T47D (cell line): Measurements from ENCODE around the gene CCDC28B.

Experiments used
- DNase-seq, 2 experiments: peaks; one replicate each; pipeline versions ENCODE4 v3.0.0 to v3.0.0-alpha.2; 2011 to 2012; ENCODE audit warnings: low read depth in 1 of 2, low spot score in 1 of 2
- JUND ChIP-seq: IDR thresholded peaks from 2 replicates; pipeline ENCODE4 v1.6.1; 2012; ENCODE audit warnings: low read depth
- in situ Hi-C: cut with HindIII; loops from 2 replicates; pipeline ENCODE4 v1.10.0; 2016; ENCODE audit warnings: low sequenced_read_pairs, low pct_unique_long_range_greater_than_20kb

Gene CCDC28B

GRCh38 chr1:32219022-32219421, 18.6 kb downstream of the CCDC28B start:
- no peak for TF ChIP-seq JUND
- in situ Hi-C loops, result no loop called here
- DNase-seq, result no peak

GRCh38 chr1:32220746-32221580, 20.6 kb downstream of the CCDC28B start:
- in situ Hi-C loops, result no loop called here
- TF ChIP-seq JUND, result no peak
- no peak for DNase-seq

DNA sequence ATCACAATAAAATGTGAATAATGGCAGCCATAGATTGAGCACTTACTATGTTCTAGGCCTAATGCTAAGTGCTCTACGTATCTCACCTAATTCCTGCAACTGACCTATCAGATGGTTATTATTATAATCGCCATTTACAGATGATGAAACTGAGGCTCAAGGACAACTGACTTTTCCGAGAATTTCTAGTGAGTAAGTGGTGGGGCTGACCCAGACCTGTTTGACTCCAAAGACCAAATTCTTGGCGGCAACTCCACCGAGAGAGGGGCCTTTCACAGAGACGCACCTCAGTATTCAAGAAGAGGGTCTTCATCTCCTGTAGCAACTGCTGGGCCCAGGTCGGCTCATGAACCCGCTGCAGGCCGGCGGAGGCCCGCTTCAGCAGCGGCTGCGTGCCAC, 21.2 kb downstream of the CCDC28B start:
- no peak for DNase-seq
- in situ Hi-C loops, result no loop called here
- TF ChIP-seq JUND, result no peak

GRCh38 chr1:32221980-32222755, 21.8 kb downstream of the CCDC28B start, which contains the start of the genes EIF3I and TMEM234:
Gene EIF3I, plus strand, starts transcription at chr1:32222407. Its CDS starts 35 bp downstream, at chr1:32222442.
Gene TMEM234, minus strand, starts transcription at chr1:32222353. Its CDS starts 31 bp downstream, at chr1:32222322.
- TF ChIP-seq JUND, result no peak
- in situ Hi-C loops, result no loop called here
- peak; percentile 72 to 86 for DNase-seq

- TF ChIP-seq JUND, result no peak
- in situ Hi-C loops, result no loop called here
- DNase-seq, result no peak
Observed at GRCh38 chr1:32223683-32224082, 23.3 kb downstream of the CCDC28B start.

DNA sequence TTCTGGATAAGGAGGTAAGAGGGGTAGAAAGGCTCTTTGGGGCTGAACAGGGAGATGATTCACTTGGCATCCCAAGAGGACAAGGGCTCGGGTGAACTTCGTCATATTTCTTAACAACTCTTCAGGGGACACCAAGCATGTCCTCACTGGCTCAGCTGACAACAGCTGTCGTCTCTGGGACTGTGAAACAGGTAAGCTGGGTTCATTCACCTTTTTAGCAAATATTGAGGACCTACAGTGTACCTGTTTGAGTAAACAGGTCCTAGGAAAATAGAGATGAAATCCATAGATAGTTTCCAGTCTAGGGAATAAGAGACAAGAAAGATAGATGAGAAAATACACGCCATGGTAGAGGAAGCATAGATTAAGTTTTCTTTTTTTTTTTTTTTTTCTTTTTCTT, 23.9 kb downstream of the CCDC28B start:
- no peak for TF ChIP-seq JUND
- no peak for DNase-seq
- in situ Hi-C loops, result no loop called here

DNA sequence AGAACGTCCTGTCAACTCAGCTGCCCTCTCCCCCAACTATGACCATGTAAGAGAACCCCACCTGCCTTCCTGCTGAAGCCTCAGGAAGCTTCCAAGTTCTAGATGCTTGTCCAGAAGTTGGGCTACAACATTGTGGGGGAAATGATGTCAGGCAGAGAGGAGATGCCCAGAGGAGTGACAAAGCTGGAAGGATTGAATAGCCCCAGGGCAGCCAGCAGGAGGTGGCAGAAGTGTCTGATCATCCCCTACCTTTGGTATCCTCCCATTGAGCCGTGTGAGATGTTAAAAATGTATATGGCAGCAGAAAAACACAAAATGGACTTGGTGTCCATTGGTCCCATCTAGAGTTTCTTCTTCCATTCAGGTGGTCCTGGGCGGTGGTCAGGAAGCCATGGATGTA, 28.4 kb downstream of the CCDC28B start:
- TF ChIP-seq JUND, result no peak
- in situ Hi-C loops, result no loop called here

DNA sequence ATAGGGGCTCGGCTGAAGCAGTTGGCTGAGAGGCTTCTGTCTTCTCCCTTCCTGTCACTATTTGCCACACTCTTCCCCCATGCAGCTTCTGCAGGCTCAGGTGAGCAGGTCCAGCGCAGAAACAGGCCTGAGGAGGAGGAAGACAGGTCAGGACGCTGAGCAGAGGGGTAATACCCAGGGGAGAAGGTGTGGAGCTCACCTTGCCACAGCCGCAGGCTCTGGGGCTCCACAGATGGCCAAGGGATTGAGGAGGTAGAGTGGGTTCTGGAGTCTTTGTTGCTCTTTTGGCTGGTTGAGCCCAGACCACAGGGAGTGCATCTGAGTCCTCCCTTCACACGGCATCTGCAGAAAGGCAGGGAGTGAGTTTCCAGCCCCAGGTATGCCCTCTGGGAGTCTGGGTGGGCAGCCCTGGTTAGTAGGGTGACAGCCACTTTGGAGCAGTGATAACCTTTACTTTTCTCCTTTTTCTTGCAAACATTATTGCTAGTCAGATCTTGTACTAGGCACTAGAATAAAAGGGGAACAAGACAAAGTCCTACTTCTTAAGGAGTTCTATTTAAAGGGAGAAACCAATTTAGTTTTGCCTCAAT, 31.5 kb downstream of the CCDC28B start:
- TF ChIP-seq JUND, result no peak
- no peak for DNase-seq
- in situ Hi-C loops, result no loop called here

More for the DNA sequence above, 28.4 kb downstream of the CCDC28B start:
- no peak for DNase-seq

GRCh38 chr1:32232558-32233304, 32.3 kb downstream of the CCDC28B start:
- DNase-seq, result no peak
- no peak for TF ChIP-seq JUND
- in situ Hi-C loops, result no loop called here

GRCh38 chr1:32234792-32235191, 34.4 kb downstream of the CCDC28B start:
- TF ChIP-seq JUND, result no peak
- DNase-seq, result no peak
- in situ Hi-C loops, result no loop called here

DNA sequence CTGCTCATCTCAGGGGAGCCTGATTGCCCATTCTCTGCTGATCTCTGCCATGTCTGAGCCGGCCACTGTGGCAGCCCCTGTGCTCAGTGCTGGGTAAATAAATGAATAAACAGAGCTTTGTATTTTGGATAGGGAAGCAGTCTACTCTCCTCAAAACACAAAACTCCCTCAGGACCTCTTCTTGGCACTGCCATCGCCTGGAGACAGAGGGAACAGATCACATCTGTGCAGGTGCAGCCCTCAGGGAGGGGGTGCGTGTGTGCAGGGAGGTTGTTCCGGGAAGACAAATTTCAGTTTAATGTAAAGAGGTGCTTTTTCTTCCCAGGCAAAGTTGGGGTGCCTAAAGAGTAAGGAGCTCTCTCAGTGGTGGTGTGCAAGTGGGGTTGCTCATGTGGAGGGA, 38.9 kb downstream of the CCDC28B start:
- no peak for DNase-seq
- in situ Hi-C loops, result no loop called here

GRCh38 chr1:32239790-32240139, 39.4 kb downstream of the CCDC28B start:
- in situ Hi-C loops, result no loop called here
- DNase-seq, result no peak
- no peak for TF ChIP-seq JUND

More for the DNA sequence above, 38.9 kb downstream of the CCDC28B start:
- TF ChIP-seq JUND, result no peak
